ENCODE measurements around the gene TSHZ1. TPM values are rescaled to one million over a fixed set of nuclear protein-coding genes. Genes with fewer than 3 reads are reported as not detected.

The TSHZ1 gene
- total and polyA plus RNA-seq, 2 experiments from 2014 or later, result 0.23 to 0.38 TPM

DNA sequence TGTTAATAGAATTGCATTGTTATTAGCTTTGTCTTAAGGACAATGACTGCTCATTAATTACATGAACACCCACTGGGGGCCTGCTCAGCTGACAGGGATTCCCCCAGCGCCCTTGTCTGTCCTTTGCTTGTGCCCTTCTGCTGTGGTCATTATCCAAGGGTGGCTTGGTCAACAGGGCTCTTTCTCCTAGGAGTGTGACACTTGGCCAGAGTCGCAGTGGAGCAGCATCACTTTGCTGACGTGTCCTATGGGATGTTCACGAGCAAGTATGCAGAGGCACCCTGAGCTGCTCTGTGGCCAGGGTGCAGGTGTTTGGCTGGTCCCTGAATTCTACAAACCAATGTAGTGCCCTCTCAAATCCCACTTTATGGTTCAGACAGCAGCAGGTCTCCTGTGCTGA, 47.6 kb upstream of the TSHZ1 start (continued):
- TF ChIP-seq REST (IDR thresholded peaks at IDR 0.05; ENCODE audit: unreplicated experiment) (no peak), EZH2phosphoT487 (IDR thresholded peaks at IDR 0.05; ENCODE audit: unreplicated experiment) (no peak), NANOG (IDR thresholded peaks at IDR 0.05; ENCODE audit: borderline replicate concordance) (no peak), CREB1 (CRISPR knock-in tag; IDR thresholded peaks at IDR 0.05; ENCODE audit: low read depth) (no peak), EZH2 (IDR thresholded peaks at IDR 0.05; ENCODE audit: low read depth, unreplicated experiment) (no peak), JUNB (IDR thresholded peaks at IDR 0.05; ENCODE audit: unreplicated experiment) (no peak), ETS1 (IDR thresholded peaks at IDR 0.05) (no peak), POLR2AphosphoS5 (IDR thresholded peaks at IDR 0.05; ENCODE audit: low read depth) (no peak), STAT1 (IDR thresholded peaks at IDR 0.05; ENCODE audit: unreplicated experiment) (no peak), ZNF114 (CRISPR knock-in tag; IDR thresholded peaks at IDR 0.05) (no peak)
- TF ChIP-seq, protein P1, sequence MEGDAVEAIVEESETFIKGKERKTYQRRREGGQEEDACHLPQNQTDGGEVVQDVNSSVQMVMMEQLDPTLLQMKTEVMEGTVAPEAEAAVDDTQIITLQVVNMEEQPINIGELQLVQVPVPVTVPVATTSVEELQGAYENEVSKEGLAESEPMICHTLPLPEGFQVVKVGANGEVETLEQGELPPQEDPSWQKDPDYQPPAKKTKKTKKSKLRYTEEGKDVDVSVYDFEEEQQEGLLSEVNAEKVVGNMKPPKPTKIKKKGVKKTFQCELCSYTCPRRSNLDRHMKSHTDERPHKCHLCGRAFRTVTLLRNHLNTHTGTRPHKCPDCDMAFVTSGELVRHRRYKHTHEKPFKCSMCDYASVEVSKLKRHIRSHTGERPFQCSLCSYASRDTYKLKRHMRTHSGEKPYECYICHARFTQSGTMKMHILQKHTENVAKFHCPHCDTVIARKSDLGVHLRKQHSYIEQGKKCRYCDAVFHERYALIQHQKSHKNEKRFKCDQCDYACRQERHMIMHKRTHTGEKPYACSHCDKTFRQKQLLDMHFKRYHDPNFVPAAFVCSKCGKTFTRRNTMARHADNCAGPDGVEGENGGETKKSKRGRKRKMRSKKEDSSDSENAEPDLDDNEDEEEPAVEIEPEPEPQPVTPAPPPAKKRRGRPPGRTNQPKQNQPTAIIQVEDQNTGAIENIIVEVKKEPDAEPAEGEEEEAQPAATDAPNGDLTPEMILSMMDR (conservative IDR thresholded peaks at IDR 0.05; ENCODE audit: low read depth in 2 of 2), result no peak

- H3K4me1 ChIP-seq (ENCODE audit: insufficient read depth), result no peaks in the 10 kb centered on the region
- no peak overlapping the region for H3K4me2 ChIP-seq
- H3K79me2 ChIP-seq (replicated peaks; ENCODE audit: insufficient read depth), result no peaks in the 10 kb centered on the region
- ATAC-seq, result no peak
- peaks cover 2% of the 10 kb centered on the region for H3K27me3 Mint-ChIP-seq (ENCODE audit: insufficient read depth, low read depth, poor library complexity)
- no peaks in the 10 kb centered on the region for H3K27me3 ChIP-seq (ENCODE audit: insufficient read depth)
- no peaks in the 10 kb centered on the region for H3K9me3 Mint-ChIP-seq
- H3F3A ChIP-seq (replicated peaks; ENCODE audit: low read depth), result no peaks in the 10 kb centered on the region
- no peak overlapping the region for H3K27ac Mint-ChIP-seq
- H3K4me1 Mint-ChIP-seq, result peaks cover 11% of the 10 kb centered on the region
- no peak overlapping the region for H3K27ac ChIP-seq (ENCODE audit: low read depth)
- no peaks in the 10 kb centered on the region for H4K20me1 ChIP-seq (replicated peaks; ENCODE audit: insufficient read depth)
- no peak for DNase-seq (ENCODE audit: low spot score)
- H3K9me2 ChIP-seq (ENCODE audit: insufficient read depth), result no peaks in the 10 kb centered on the region
- H3K4me3 Mint-ChIP-seq, result no peak overlapping the region
- no peaks in the 10 kb centered on the region for H3K36me3 ChIP-seq (ENCODE audit: insufficient read depth)
- no peak overlapping the region for H3K4me3 ChIP-seq
- no peak overlapping the region for H2AFZ ChIP-seq
- H3K36me3 Mint-ChIP-seq (ENCODE audit: low read depth), result no peaks in the 10 kb centered on the region; the same call in 2 of the 3 replicates
- TF ChIP-seq ZNF114 (CRISPR knock-in tag; IDR thresholded peaks at IDR 0.05), result no peak
- TF ChIP-seq POLR2AphosphoS5 (IDR thresholded peaks at IDR 0.05; ENCODE audit: low read depth), result no peak
- no peak for TF ChIP-seq EZH2phosphoT487 (IDR thresholded peaks at IDR 0.05; ENCODE audit: unreplicated experiment)
- TF ChIP-seq NANOG (IDR thresholded peaks at IDR 0.05; ENCODE audit: borderline replicate concordance), result no peak
- TF ChIP-seq JUNB (IDR thresholded peaks at IDR 0.05; ENCODE audit: unreplicated experiment), result no peak
- TF ChIP-seq CREB1 (CRISPR knock-in tag; IDR thresholded peaks at IDR 0.05; ENCODE audit: low read depth), result no peak
- no peak for TF ChIP-seq EZH2 (IDR thresholded peaks at IDR 0.05; ENCODE audit: low read depth, unreplicated experiment)
- TF ChIP-seq REST (IDR thresholded peaks at IDR 0.05; ENCODE audit: unreplicated experiment), result no peak
Observed at GRCh38 chr18:75163736-75164135, 46.9 kb upstream of the TSHZ1 start.

Data from GM23338 (cell line).